ENCODE results near the gene EPB41L2.

The EPB41L2 gene

DNA sequence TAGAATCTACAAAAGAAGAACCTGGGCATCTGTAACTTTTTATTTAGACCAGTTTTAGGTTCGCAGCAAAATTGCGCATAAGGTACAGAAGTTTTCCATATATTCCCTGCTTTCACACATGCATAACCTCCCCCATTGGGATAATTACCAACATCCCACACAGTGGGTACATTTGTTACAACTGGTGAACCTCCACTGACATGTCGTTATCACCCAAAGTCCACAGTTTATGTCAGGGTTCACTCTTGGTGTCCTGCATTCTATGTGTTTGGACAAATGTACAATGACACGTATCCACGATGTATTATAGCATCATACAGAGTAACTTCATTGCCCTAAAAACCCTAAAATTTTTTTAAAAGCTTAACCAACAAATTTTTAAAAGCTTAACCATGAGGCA is 126.1 kb downstream of the EPB41L2 start:
- Histone ChIP-seq H3K9me3 (ENCODE audit: control insufficient read depth in 1 of 2, low read length in 2 of 2) (no peaks in the 10 kb centered on the region), H3K4me1 (ENCODE audit: control insufficient read depth in 1 of 2, insufficient read depth in 2 of 2, low read length in 2 of 2) (peaks cover 0 to 28% of the 10 kb centered on the region in 2 donors), H3K36me3 (ENCODE audit: control insufficient read depth in 1 of 2, insufficient read depth in 2 of 2, low read length in 2 of 2) (no peaks in the 10 kb centered on the region), H3K27me3 (ENCODE audit: low read depth, low read length) (no peaks in the 10 kb centered on the region), H3K4me3 (ENCODE audit: low read depth in 1 of 2, low read length in 2 of 2) (no peak overlapping the region), H3K27ac (ENCODE audit: low read length) (no peak overlapping the region)

- H3K27ac ChIP-seq (ENCODE audit: low read length), result no peak overlapping the region
- H3K36me3 ChIP-seq (ENCODE audit: control insufficient read depth in 1 of 2, insufficient read depth in 2 of 2, low read length in 2 of 2), result no peaks in the 10 kb centered on the region
- no peak overlapping the region for H3K4me3 ChIP-seq (ENCODE audit: low read depth in 1 of 2, low read length in 2 of 2)
- H3K4me1 ChIP-seq (ENCODE audit: control insufficient read depth in 1 of 2, insufficient read depth in 2 of 2, low read length in 2 of 2), result peaks cover 0 to 28% of the 10 kb centered on the region in 2 donors
- no peaks in the 10 kb centered on the region for H3K27me3 ChIP-seq (ENCODE audit: low read depth, low read length)
- no peaks in the 10 kb centered on the region for H3K9me3 ChIP-seq (ENCODE audit: control insufficient read depth in 1 of 2, low read length in 2 of 2)
Observed at GRCh38 chr6:130935978-130936377, 127.1 kb downstream of the EPB41L2 start.

- H3K9me3 ChIP-seq (ENCODE audit: control insufficient read depth in 1 of 2, low read length in 2 of 2), result no peaks in the 10 kb centered on the region
- no peak overlapping the region for H3K4me3 ChIP-seq (ENCODE audit: low read depth in 1 of 2, low read length in 2 of 2)
- no peaks in the 10 kb centered on the region for H3K36me3 ChIP-seq (ENCODE audit: control insufficient read depth in 1 of 2, insufficient read depth in 2 of 2, low read length in 2 of 2)
- H3K4me1 ChIP-seq (ENCODE audit: control insufficient read depth in 1 of 2, insufficient read depth in 2 of 2, low read length in 2 of 2), result peaks cover 0 to 28% of the 10 kb centered on the region in 2 donors
- no peak overlapping the region for H3K27ac ChIP-seq (ENCODE audit: low read length)
- no peaks in the 10 kb centered on the region for H3K27me3 ChIP-seq (ENCODE audit: low read depth, low read length)
Observed at GRCh38 chr6:130934848-130935585, 128.0 kb downstream of the EPB41L2 start.

DNA sequence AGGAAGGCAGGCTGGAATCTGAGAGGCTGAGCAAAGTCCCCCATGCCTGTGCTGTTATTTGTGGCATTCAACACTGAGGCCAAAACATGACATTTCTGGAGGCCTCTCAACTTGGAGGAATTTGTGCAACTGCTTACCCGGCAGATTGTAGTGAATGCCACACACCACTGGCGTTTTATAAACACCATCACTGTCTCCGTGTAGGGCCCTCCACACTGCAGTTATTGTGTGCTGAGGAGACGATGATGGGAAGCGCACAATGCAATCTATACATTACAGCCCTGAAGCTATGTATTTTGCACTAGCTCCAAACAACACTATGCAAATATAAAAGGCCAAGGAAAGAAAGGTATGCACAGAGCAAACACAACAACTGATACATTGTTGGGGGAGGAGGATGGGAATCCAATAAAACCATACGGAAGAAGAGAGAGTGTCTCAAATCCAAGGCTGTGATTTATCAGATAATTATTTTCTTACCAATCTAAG is 129.3 kb downstream of the EPB41L2 start:
- Histone ChIP-seq H3K4me1 (ENCODE audit: control insufficient read depth in 1 of 2, insufficient read depth in 2 of 2, low read length in 2 of 2) (peaks cover 0 to 32% of the 10 kb centered on the region in 2 donors), H3K27me3 (ENCODE audit: low read depth, low read length) (no peaks in the 10 kb centered on the region), H3K27ac (ENCODE audit: low read length) (no peak overlapping the region), H3K36me3 (ENCODE audit: control insufficient read depth in 1 of 2, insufficient read depth in 2 of 2, low read length in 2 of 2) (no peaks in the 10 kb centered on the region), H3K9me3 (ENCODE audit: control insufficient read depth in 1 of 2, low read length in 2 of 2) (no peaks in the 10 kb centered on the region), H3K4me3 (ENCODE audit: low read depth in 1 of 2, low read length in 2 of 2) (no peak overlapping the region)

DNA sequence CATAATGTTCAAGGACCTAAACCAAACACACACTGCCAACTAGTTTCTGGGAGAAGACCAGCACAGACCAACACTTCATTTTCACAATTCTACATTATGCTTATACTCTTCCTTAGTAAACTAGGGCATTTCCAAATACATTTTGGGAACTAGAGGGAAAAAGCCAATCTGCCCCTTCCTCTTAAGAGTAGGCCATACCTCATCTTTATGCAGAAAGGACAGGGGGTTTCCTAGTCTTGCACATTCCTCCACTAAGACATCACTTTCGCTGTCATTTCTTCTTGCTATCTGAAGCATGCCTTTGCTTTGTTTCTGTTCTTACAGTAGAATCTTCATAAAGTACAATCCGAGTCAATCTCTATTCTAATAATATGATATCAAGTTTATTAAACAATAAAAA is 130.1 kb downstream of the EPB41L2 start:
- H3K27ac ChIP-seq (ENCODE audit: low read length), result no peak overlapping the region
- H3K36me3 ChIP-seq (ENCODE audit: control insufficient read depth in 1 of 2, insufficient read depth in 2 of 2, low read length in 2 of 2), result no peaks in the 10 kb centered on the region
- H3K9me3 ChIP-seq (ENCODE audit: control insufficient read depth in 1 of 2, low read length in 2 of 2), result no peaks in the 10 kb centered on the region
- peaks cover 0 to 35% of the 10 kb centered on the region in 2 donors for H3K4me1 ChIP-seq (ENCODE audit: control insufficient read depth in 1 of 2, insufficient read depth in 2 of 2, low read length in 2 of 2)
- H3K4me3 ChIP-seq (ENCODE audit: low read depth in 1 of 2, low read length in 2 of 2), result no peak overlapping the region
- no peaks in the 10 kb centered on the region for H3K27me3 ChIP-seq (ENCODE audit: low read depth, low read length)

DNA sequence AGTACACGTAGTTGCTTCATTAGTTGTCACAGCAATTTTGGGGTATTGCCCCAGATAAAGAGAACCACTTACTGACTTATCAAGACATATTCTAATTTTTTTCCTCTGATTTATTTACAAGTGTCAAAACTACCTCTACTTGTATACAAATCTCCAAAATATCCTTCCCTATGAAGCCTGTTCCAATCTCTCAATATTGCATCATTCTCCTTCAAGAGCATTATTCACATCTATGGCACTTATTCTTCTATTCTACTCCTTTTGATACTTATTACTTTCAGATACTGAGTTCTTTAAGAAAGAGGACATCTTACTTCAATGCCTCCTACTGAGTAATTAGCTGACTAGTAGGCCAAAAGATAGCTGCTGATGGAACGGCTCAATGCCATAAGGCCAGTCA is 130.6 kb downstream of the EPB41L2 start:
- peaks cover 0 to 38% of the 10 kb centered on the region in 2 donors for H3K4me1 ChIP-seq (ENCODE audit: control insufficient read depth in 1 of 2, insufficient read depth in 2 of 2, low read length in 2 of 2)
- H3K4me3 ChIP-seq (ENCODE audit: low read depth in 1 of 2, low read length in 2 of 2), result no peak overlapping the region
- no peaks in the 10 kb centered on the region for H3K27me3 ChIP-seq (ENCODE audit: low read depth, low read length)
- no peaks in the 10 kb centered on the region for H3K36me3 ChIP-seq (ENCODE audit: control insufficient read depth in 1 of 2, insufficient read depth in 2 of 2, low read length in 2 of 2)
- H3K27ac ChIP-seq (ENCODE audit: low read length), result no peak overlapping the region
- H3K9me3 ChIP-seq (ENCODE audit: control insufficient read depth in 1 of 2, low read length in 2 of 2), result no peaks in the 10 kb centered on the region

- Histone ChIP-seq H3K36me3 (ENCODE audit: control insufficient read depth in 1 of 2, insufficient read depth in 2 of 2, low read length in 2 of 2) (no peaks in the 10 kb centered on the region), H3K27ac (ENCODE audit: low read length) (no peak overlapping the region), H3K4me3 (ENCODE audit: low read depth in 1 of 2, low read length in 2 of 2) (no peak overlapping the region), H3K27me3 (ENCODE audit: low read depth, low read length) (no peaks in the 10 kb centered on the region), H3K4me1 (ENCODE audit: control insufficient read depth in 1 of 2, insufficient read depth in 2 of 2, low read length in 2 of 2) (peaks cover 0 to 39% of the 10 kb centered on the region in 2 donors), H3K9me3 (ENCODE audit: control insufficient read depth in 1 of 2, low read length in 2 of 2) (no peaks in the 10 kb centered on the region)
Observed at GRCh38 chr6:130931683-130932082, 131.4 kb downstream of the EPB41L2 start.

DNA sequence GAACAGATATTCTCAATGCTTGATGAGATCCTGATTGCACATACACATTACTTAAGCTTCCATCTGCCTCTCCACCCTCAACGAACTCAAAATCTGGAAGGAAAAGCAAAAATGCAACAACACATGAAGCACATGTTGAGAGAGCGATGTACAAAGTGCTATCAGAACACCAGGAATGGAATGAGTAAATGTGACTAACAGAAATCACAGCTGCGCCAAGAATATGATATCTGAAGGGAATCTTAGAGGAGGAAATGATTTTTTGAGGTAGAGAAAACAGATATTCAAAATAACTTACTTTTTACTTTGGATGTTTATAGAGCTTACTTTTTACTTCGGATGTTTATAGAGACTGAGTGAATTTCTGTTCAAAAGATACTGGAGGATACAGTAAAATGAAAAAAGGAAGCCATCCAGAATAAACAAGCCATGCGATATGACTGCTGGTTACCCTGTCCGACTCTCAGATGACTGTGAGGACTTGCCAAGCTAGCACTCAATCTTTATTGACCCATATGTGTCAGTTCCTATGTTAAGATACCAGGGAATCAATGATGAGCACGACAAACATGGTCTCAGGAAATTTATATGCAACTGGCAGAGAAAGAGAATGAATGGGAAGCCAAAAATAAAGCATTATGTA is 133.9 kb downstream of the EPB41L2 start:
- Histone ChIP-seq H3K36me3 (ENCODE audit: control insufficient read depth in 1 of 2, insufficient read depth in 2 of 2, low read length in 2 of 2) (no peaks in the 10 kb centered on the region), H3K4me3 (ENCODE audit: low read depth in 1 of 2, low read length in 2 of 2) (no peak overlapping the region)

GRCh38 chr6:130928158-130928912 is 134.7 kb downstream of the EPB41L2 start:
- peaks cover 0 to 20% of the 10 kb centered on the region in 2 donors for H3K4me1 ChIP-seq (ENCODE audit: control insufficient read depth in 1 of 2, insufficient read depth in 2 of 2, low read length in 2 of 2)
- H3K9me3 ChIP-seq (ENCODE audit: control insufficient read depth in 1 of 2, low read length in 2 of 2), result no peaks in the 10 kb centered on the region
- H3K27me3 ChIP-seq (ENCODE audit: low read depth, low read length), result no peaks in the 10 kb centered on the region
- H3K27ac ChIP-seq (ENCODE audit: low read length), result no peak overlapping the region
- H3K4me3 ChIP-seq (ENCODE audit: low read depth in 1 of 2, low read length in 2 of 2), result no peak overlapping the region
- no peaks in the 10 kb centered on the region for H3K36me3 ChIP-seq (ENCODE audit: control insufficient read depth in 1 of 2, insufficient read depth in 2 of 2, low read length in 2 of 2)

More for the DNA sequence above, 133.9 kb downstream of the EPB41L2 start:
- H3K27me3 ChIP-seq (ENCODE audit: low read depth, low read length), result no peaks in the 10 kb centered on the region
- no peak overlapping the region for H3K27ac ChIP-seq (ENCODE audit: low read length)
- H3K9me3 ChIP-seq (ENCODE audit: control insufficient read depth in 1 of 2, low read length in 2 of 2), result no peaks in the 10 kb centered on the region
- peaks cover 0 to 25% of the 10 kb centered on the region in 2 donors for H3K4me1 ChIP-seq (ENCODE audit: control insufficient read depth in 1 of 2, insufficient read depth in 2 of 2, low read length in 2 of 2)

- no peaks in the 10 kb centered on the region for H3K27me3 ChIP-seq (ENCODE audit: low read depth, low read length)
- peaks cover 0 to 14% of the 10 kb centered on the region in 2 donors for H3K4me1 ChIP-seq (ENCODE audit: control insufficient read depth in 1 of 2, insufficient read depth in 2 of 2, low read length in 2 of 2)
- no peaks in the 10 kb centered on the region for H3K36me3 ChIP-seq (ENCODE audit: control insufficient read depth in 1 of 2, insufficient read depth in 2 of 2, low read length in 2 of 2)
- no peaks in the 10 kb centered on the region for H3K9me3 ChIP-seq (ENCODE audit: control insufficient read depth in 1 of 2, low read length in 2 of 2)
- H3K27ac ChIP-seq (ENCODE audit: low read length), result no peak overlapping the region
- no peak overlapping the region for H3K4me3 ChIP-seq (ENCODE audit: low read depth in 1 of 2, low read length in 2 of 2)
Observed at GRCh38 chr6:130927305-130927704, 135.7 kb downstream of the EPB41L2 start.

- Histone ChIP-seq H3K4me1 (ENCODE audit: control insufficient read depth in 1 of 2, insufficient read depth in 2 of 2, low read length in 2 of 2) (peaks cover 0 to 6% of the 10 kb centered on the region in 2 donors), H3K27me3 (ENCODE audit: low read depth, low read length) (no peaks in the 10 kb centered on the region), H3K27ac (ENCODE audit: low read length) (no peak overlapping the region), H3K36me3 (ENCODE audit: control insufficient read depth in 1 of 2, insufficient read depth in 2 of 2, low read length in 2 of 2) (no peaks in the 10 kb centered on the region), H3K4me3 (ENCODE audit: low read depth in 1 of 2, low read length in 2 of 2) (no peak overlapping the region), H3K9me3 (ENCODE audit: control insufficient read depth in 1 of 2, low read length in 2 of 2) (no peaks in the 10 kb centered on the region)
Observed at GRCh38 chr6:130923350-130923749, 139.7 kb downstream of the EPB41L2 start.

Measured in muscle layer of duodenum (tissue), 2 donors.